ENCODE results near the gene SNTG2.

SNTG2 gene

GRCh38 chr2:1268034-1268433 lies 317.4 kb downstream of the SNTG2 start:
- no peak for DNase-seq (ENCODE audit: low read depth in 2 of 2, low spot score in 1 of 2)

- no peak for DNase-seq (ENCODE audit: low read depth in 2 of 2, low spot score in 1 of 2)
Observed at GRCh38 chr2:1269812-1270211, 319.2 kb downstream of the SNTG2 start.

GRCh38 chr2:1272835-1273234 lies 322.2 kb downstream of the SNTG2 start:
- DNase-seq (ENCODE audit: low read depth in 2 of 2, low spot score in 1 of 2) = no peak

GRCh38 chr2:1277634-1278033 lies 327.0 kb downstream of the SNTG2 start:
- no peak for DNase-seq (ENCODE audit: low read depth in 2 of 2, low spot score in 1 of 2)

GRCh38 chr2:1278125-1278524 lies 327.5 kb downstream of the SNTG2 start:
- DNase-seq (ENCODE audit: low read depth in 2 of 2, low spot score in 1 of 2) = no peak

GRCh38 chr2:1278861-1279260 lies 328.2 kb downstream of the SNTG2 start:
- DNase-seq (ENCODE audit: low read depth in 2 of 2, low spot score in 1 of 2) = no peak

GRCh38 chr2:1282552-1282951 lies 331.9 kb downstream of the SNTG2 start:
- DNase-seq (ENCODE audit: low read depth in 2 of 2, low spot score in 1 of 2) = no peak

- no peak for DNase-seq (ENCODE audit: low read depth in 2 of 2, low spot score in 1 of 2)
Observed at GRCh38 chr2:1283020-1283801, 332.6 kb downstream of the SNTG2 start.

GRCh38 chr2:1283871-1284270 lies 333.2 kb downstream of the SNTG2 start:
- DNase-seq (ENCODE audit: low read depth in 2 of 2, low spot score in 1 of 2) = no peak

GRCh38 chr2:1286929-1287328 lies 336.3 kb downstream of the SNTG2 start:
- DNase-seq (ENCODE audit: low read depth in 2 of 2, low spot score in 1 of 2) = no peak

- DNase-seq (ENCODE audit: low read depth in 2 of 2, low spot score in 1 of 2) = no peak
Observed at GRCh38 chr2:1287427-1287826, 336.8 kb downstream of the SNTG2 start.

GRCh38 chr2:1294900-1295299 lies 344.3 kb downstream of the SNTG2 start:
- DNase-seq (ENCODE audit: low read depth in 2 of 2, low spot score in 1 of 2) = no peak

GRCh38 chr2:1295740-1296139 lies 345.1 kb downstream of the SNTG2 start:
- no peak for DNase-seq (ENCODE audit: low read depth in 2 of 2, low spot score in 1 of 2)

- DNase-seq (ENCODE audit: low read depth in 2 of 2, low spot score in 1 of 2) = no peak
Observed at GRCh38 chr2:1297372-1298159, 346.9 kb downstream of the SNTG2 start.

- DNase-seq (ENCODE audit: low read depth in 2 of 2, low spot score in 1 of 2) = no peak
Observed at GRCh38 chr2:1299043-1299442, 348.4 kb downstream of the SNTG2 start.

- no peak for DNase-seq (ENCODE audit: low read depth in 2 of 2, low spot score in 1 of 2)
Observed at GRCh38 chr2:1300284-1300683, 349.6 kb downstream of the SNTG2 start.

- no peak for DNase-seq (ENCODE audit: low read depth in 2 of 2, low spot score in 1 of 2)
Observed at GRCh38 chr2:1301056-1301455, 350.4 kb downstream of the SNTG2 start.

- no peak for DNase-seq (ENCODE audit: low read depth in 2 of 2, low spot score in 1 of 2)
Observed at GRCh38 chr2:1305342-1306013, 354.8 kb downstream of the SNTG2 start.

GRCh38 chr2:1306014-1306686 lies 355.5 kb downstream of the SNTG2 start:
- no peak for DNase-seq (ENCODE audit: low read depth in 2 of 2, low spot score in 1 of 2)

GRCh38 chr2:1306687-1307516 lies 356.3 kb downstream of the SNTG2 start:
- DNase-seq (ENCODE audit: low read depth in 2 of 2, low spot score in 1 of 2) = no peak

- DNase-seq (ENCODE audit: low read depth in 2 of 2, low spot score in 1 of 2) = no peak
Observed at GRCh38 chr2:1307670-1308069, 357.0 kb downstream of the SNTG2 start.

Data from stimulated activated CD8-positive, alpha-beta memory T cell treated with anti-CD3 and anti-CD28 coated beads, Interleukin-4, amount 100 ng/mL, for 4 hours (primary cell).